ENCODE measurements around the gene TMEM19. TPM values are rescaled to one million over a fixed set of nuclear protein-coding genes. Genes with fewer than 3 reads are reported as not detected.

TMEM19 gene
- total and polyA plus RNA-seq, 2 experiments from 2014 or later = 6.5 to 14.1 TPM

GRCh38 chr12:71694099-71694820 lies 8.4 kb downstream of the TMEM19 start:
- no peaks in the 10 kb centered on the region for H4K20me1 ChIP-seq (replicated peaks; ENCODE audit: insufficient read depth)
- no peak overlapping the region for H2AFZ ChIP-seq
- H3F3A ChIP-seq (replicated peaks; ENCODE audit: low read depth) = no peaks in the 10 kb centered on the region
- ATAC-seq = no peak
- Mint-ChIP-seq H3K4me3 (no peak overlapping the region), H3K36me3 (ENCODE audit: low read depth) (peaks cover 11% of the 10 kb centered on the region; the same call in 1 of the 3 replicates), H3K4me1 (peaks cover 6% of the 10 kb centered on the region; the same call in 1 of the 3 replicates), H3K27me3 (ENCODE audit: insufficient read depth, low read depth, poor library complexity) (no peaks in the 10 kb centered on the region), H3K9me3 (no peaks in the 10 kb centered on the region), H3K27ac (peak overlapping the region; percentile 24; the same call in 1 of the 2 replicates)
- H3K4me2 ChIP-seq = no peak overlapping the region
- H3K27me3 ChIP-seq (ENCODE audit: insufficient read depth) = no peaks in the 10 kb centered on the region
- no peak for DNase-seq (ENCODE audit: low spot score)
- no peaks in the 10 kb centered on the region for H3K9me2 ChIP-seq (ENCODE audit: insufficient read depth)
- H3K36me3 ChIP-seq (ENCODE audit: insufficient read depth) = no peaks in the 10 kb centered on the region; the same call in 1 of the 2 replicates
- H3K79me2 ChIP-seq (replicated peaks; ENCODE audit: insufficient read depth) = no peaks in the 10 kb centered on the region
- H3K4me1 ChIP-seq (ENCODE audit: insufficient read depth) = no peaks in the 10 kb centered on the region
- TF ChIP-seq JUNB (IDR thresholded peaks at IDR 0.05; ENCODE audit: unreplicated experiment) (no peak), ZNF462 (CRISPR knock-in tag; IDR thresholded peaks at IDR 0.05) (no peak), EZH2 (IDR thresholded peaks at IDR 0.05; ENCODE audit: low read depth, unreplicated experiment) (no peak), REST (IDR thresholded peaks at IDR 0.05; ENCODE audit: unreplicated experiment) (no peak), NANOG (IDR thresholded peaks at IDR 0.05; ENCODE audit: borderline replicate concordance) (no peak), ZNF114 (CRISPR knock-in tag; IDR thresholded peaks at IDR 0.05) (no peak), CTCF (conservative IDR thresholded peaks at IDR 0.05; ENCODE audit: low read depth in 2 of 2) (no peak), POLR2AphosphoS5 (IDR thresholded peaks at IDR 0.05; ENCODE audit: low read depth) (no peak), ETS1 (IDR thresholded peaks at IDR 0.05) (no peak), CREB1 (CRISPR knock-in tag; IDR thresholded peaks at IDR 0.05; ENCODE audit: low read depth) (no peak), ZNF331 (CRISPR knock-in tag; IDR thresholded peaks at IDR 0.05; ENCODE audit: low read depth) (no peak), STAT1 (IDR thresholded peaks at IDR 0.05; ENCODE audit: unreplicated experiment) (no peak), EZH2phosphoT487 (IDR thresholded peaks at IDR 0.05; ENCODE audit: unreplicated experiment) (no peak)
- no peak overlapping the region for H3K4me3 ChIP-seq
- H3K27ac ChIP-seq (ENCODE audit: low read depth) = no peak overlapping the region
